ENCODE measurements around the gene TMCO2.

The TMCO2 gene

GRCh38 chr1:40251456-40251855 is 3.7 kb downstream of the TMCO2 start:
- DNase-seq (ENCODE audit: low read depth) = peak; percentile 14
- no peak overlapping the region for H3K4me3 ChIP-seq (ENCODE audit: low read depth, low read length)
- no peak for TF ChIP-seq CTCF (IDR thresholded peaks at IDR 0.05; ENCODE audit: low read depth, low read length)

- no peak for DNase-seq (ENCODE audit: low read depth)
- no peak for TF ChIP-seq CTCF (IDR thresholded peaks at IDR 0.05; ENCODE audit: low read depth, low read length)
- no peak for TF ChIP-seq MAX (IDR thresholded peaks at IDR 0.05; ENCODE audit: low read depth, low read length)
- no peak for TF ChIP-seq MYC (IDR thresholded peaks at IDR 0.05; ENCODE audit: low read depth, low read length)
- no peak for TF ChIP-seq POLR2A (IDR thresholded peaks at IDR 0.05; ENCODE audit: extremely low read depth, insufficient read length)
- H3K4me3 ChIP-seq (ENCODE audit: low read depth, low read length) = no peak overlapping the region
Measured at GRCh38 chr1:40252601-40253000, 4.9 kb downstream of the TMCO2 start.

- H3K4me3 ChIP-seq (ENCODE audit: low read depth, low read length) = no peak overlapping the region
- TF ChIP-seq MYC (IDR thresholded peaks at IDR 0.05; ENCODE audit: low read depth, low read length) (no peak), POLR2A (IDR thresholded peaks at IDR 0.05; ENCODE audit: extremely low read depth, insufficient read length) (no peak), MAX (IDR thresholded peaks at IDR 0.05; ENCODE audit: low read depth, low read length) (no peak), CTCF (IDR thresholded peaks at IDR 0.05; ENCODE audit: low read depth, low read length) (no peak)
- DNase-seq (ENCODE audit: low read depth) = no peak
Measured at GRCh38 chr1:40255231-40255630, 7.5 kb downstream of the TMCO2 start.

GRCh38 chr1:40256401-40257084 is 8.8 kb downstream of the TMCO2 start:
- DNase-seq (ENCODE audit: low read depth) = no peak
- no peak for TF ChIP-seq MYC (IDR thresholded peaks at IDR 0.05; ENCODE audit: low read depth, low read length)
- H3K4me3 ChIP-seq (ENCODE audit: low read depth, low read length) = peak overlapping the region; percentile 100

GRCh38 chr1:40257313-40257687 is 9.6 kb downstream of the TMCO2 start:
- DNase-seq (ENCODE audit: low read depth) = no peak
- TF ChIP-seq POLR2A (IDR thresholded peaks at IDR 0.05; ENCODE audit: extremely low read depth, insufficient read length) (peak; percentile 1), MAX (IDR thresholded peaks at IDR 0.05; ENCODE audit: low read depth, low read length) (no peak)
- peak overlapping the region; percentile 100 for H3K4me3 ChIP-seq (ENCODE audit: low read depth, low read length)

- peak; percentile 98 for DNase-seq (ENCODE audit: low read depth)
- no peak for TF ChIP-seq CTCF (IDR thresholded peaks at IDR 0.05; ENCODE audit: low read depth, low read length)
- peak; percentile 95 for TF ChIP-seq MYC (IDR thresholded peaks at IDR 0.05; ENCODE audit: low read depth, low read length)
- TF ChIP-seq POLR2A (IDR thresholded peaks at IDR 0.05; ENCODE audit: extremely low read depth, insufficient read length) = peak; percentile 53
- TF ChIP-seq MAX (IDR thresholded peaks at IDR 0.05; ENCODE audit: low read depth, low read length) = peak; percentile 93
- peak within 1 kb of the TSS; percentile 100 for H3K4me3 ChIP-seq (ENCODE audit: low read depth, low read length)
Measured at GRCh38 chr1:40257688-40258444, 10.1 kb downstream of the TMCO2 start, which contains the start of gene ZMPSTE24. ZMPSTE24 (plus strand) TSS chr1:40258236; CDS start chr1:40258272, 36 bp downstream.

GRCh38 chr1:40258445-40258769 is 10.7 kb downstream of the TMCO2 start:
- H3K4me3 ChIP-seq (ENCODE audit: low read depth, low read length) = peak overlapping the region; percentile 99
- no peak for DNase-seq (ENCODE audit: low read depth)

More at GRCh38 chr1:40258445-40258769, 10.7 kb downstream of the TMCO2 start:
- TF ChIP-seq CTCF (IDR thresholded peaks at IDR 0.05; ENCODE audit: low read depth, low read length) = no peak
- TF ChIP-seq MYC (IDR thresholded peaks at IDR 0.05; ENCODE audit: low read depth, low read length) = no peak
- no peak for TF ChIP-seq MAX (IDR thresholded peaks at IDR 0.05; ENCODE audit: low read depth, low read length)
- TF ChIP-seq POLR2A (IDR thresholded peaks at IDR 0.05; ENCODE audit: extremely low read depth, insufficient read length) = no peak
